ENCODE measurements around the gene SOBP.

The SOBP gene

GRCh38 chr6:107695061-107695720 lies 205.3 kb downstream of the SOBP start:
- DNase-seq = no peak

GRCh38 chr6:107697682-107698081 lies 207.8 kb downstream of the SOBP start:
- no peak for DNase-seq

DNA sequence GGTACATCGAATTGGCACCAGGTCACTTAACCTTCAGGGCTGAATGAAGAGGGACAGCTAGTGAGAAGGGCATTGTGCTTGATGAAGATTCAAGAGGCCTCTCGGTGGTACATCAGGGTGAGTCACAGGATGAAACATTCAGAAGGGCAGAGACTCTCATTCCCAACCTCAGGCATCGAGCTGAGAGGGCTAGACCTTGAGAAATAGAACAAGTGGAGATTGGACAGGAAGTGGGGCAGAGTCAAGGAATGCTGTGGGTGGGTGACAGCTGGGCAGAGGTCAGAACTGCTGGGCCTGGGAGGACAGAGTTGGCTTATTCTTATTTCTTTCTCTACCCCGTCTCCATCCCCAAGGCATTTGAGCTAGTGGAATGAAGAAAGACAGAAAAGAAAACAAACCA lies 208.2 kb downstream of the SOBP start:
- DNase-seq = no peak

DNA sequence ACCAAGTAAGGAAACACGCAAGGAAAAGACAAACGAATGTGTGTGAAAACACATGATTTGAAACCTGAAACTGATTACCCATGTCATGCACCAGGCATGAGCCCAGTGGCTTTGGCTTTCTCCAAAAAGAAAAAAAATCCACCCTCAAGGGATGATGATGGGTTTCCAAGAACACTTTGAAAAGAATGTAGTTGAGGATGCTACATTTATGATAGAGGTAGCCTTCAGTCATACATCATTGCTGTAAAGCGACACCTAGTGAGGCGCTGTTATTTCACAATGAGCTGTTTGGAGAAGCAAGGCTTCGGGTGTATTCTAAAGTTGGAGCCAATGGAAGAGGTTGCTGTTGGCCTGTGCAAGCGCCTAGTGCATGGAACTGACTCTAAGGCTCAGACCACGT lies 209.3 kb downstream of the SOBP start:
- DNase-seq = no peak

DNA sequence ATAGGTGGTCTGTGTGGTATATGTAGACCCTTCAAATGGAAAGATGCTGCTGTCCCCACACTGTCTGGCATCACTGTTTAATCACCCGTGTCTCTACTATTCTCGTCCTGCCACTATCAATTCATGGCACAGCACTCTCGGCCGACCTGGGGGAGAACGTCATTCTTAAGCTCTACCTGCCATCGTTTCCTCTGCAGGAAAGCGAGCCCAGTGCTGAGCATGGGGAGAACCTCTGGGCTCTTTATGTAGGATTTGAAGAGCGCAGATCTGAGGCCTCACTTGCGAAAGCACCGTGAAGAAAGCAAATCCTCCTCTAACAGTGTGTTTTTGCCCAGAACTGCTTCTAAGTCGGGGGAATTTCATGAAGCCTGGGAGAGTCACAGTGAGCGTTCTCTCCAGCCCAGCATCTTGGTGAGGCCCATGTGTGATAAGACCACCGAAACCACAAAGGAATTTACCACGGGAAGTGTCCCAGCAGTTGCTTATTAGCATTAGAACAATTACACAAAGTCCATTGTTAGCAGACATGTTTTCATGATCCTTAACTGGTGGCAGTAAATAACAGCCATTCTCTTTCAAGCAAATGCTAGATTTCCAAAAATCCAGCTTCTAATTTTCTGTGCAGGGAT lies 209.9 kb downstream of the SOBP start:
- DNase-seq = no peak

DNA sequence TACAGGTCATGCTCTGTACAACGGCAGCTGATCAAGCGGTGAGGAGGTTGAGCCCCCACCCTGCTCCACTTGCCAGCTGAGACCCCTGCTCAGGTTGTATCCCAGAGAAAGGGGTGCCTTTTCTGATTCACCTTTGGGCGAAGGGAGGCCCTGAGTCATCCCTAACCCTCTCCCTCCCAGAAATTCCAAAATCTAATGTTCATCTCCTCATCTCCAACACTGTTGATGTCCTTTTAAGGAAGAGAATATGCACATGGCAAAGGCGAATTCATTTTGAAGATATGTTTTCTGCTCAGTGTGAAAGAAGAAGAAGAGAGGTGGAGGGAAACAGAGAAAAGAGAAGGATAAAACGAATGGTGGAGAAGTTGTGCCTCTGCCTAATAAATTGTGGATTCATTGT lies 213.7 kb downstream of the SOBP start:
- no peak for DNase-seq

DNA sequence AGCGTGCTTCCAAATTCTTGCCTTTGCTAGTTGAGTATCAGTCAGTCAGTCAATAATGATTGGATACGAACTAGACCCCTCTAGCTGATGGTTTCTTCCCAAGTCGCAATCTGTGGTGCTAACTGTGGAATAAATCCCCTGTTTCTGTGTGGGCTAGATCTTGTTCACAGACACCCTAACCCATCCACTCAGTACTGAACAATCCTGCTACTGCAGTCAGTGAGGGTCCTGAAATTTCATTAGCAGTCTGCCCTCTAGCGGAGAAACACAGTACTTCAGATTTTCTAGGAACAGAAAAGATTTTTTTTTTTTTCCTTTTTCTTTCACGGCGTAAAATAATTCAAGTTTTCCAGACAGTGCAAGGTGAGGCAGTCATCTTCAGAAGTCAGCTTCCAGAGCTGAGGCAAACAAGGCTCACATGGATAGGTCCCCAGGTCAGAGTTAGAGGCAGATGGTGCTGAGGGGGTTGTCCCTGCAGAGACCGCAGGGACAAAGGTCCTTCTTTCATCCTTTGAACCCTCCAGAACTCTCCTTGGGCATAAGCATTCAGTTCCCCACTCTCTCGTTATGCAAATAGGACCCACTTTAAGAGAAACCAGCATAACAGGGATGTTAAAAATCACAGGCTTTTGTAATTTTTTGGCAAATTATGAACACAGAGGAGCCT lies 214.6 kb downstream of the SOBP start:
- DNase-seq = no peak

DNA sequence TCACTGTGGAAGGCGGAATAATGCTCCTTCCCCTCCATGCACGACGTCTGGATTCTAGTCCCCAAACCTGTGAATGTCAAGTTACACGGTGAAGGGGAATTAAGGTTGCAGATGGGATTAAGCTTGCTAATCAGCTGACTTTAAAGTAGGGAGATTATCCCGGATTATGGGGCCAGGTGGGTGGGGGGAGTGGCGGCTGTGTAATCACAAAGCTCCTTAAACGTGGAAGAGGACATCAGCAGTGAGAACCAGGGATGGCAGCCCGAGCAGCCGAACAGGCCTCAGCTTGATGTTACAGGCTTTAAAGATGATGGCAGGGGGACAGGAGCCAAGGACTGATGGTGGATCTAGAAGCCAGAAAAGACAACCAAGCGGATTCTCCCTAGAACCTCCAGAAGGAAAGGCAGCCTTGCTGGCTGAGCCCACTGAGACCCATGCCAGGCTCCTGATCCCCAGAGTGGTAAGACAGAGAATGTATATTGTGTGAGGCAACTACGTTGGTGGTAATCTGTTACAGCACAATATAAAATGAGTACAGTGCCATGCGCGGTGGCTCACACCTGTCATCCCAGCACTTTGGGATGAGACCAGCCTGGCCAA lies 216.7 kb downstream of the SOBP start:
- DNase-seq = no peak

- no peak for DNase-seq
These were observed 217.7 kb downstream of the SOBP start for GRCh38 chr6:107707346-107708275.

DNA sequence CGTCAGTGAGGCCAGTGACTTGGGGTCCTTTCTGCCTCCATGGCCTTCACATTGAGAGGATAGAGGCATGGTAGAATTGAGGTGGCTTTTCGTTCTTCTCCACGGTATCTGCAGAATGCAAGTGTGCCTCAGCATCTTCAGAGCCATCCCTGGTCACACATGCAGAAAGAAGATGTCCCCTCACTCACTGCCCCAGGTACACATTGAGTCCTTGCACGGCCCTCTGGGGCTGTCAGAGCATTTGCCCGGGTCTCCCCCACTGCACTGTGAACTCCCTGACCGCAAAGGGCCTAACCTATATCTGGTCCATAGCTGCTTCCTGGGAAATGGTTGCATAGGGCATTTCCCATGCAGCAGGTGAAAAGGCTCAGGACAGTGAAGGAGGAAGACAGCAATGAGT lies 218.5 kb downstream of the SOBP start:
- no peak for DNase-seq

- no peak for DNase-seq
These were observed 219.4 kb downstream of the SOBP start for GRCh38 chr6:107709341-107709740.

All from SIG-M5 (cell line).